GM21529 (cell line): ENCODE measurements around the gene PMIS2.

Source experiments
- ATAC-seq: cut with Tn5 transposase; IDR thresholded peaks from one replicate; pipeline ENCODE4 v1.9.1; 2021; ENCODE audit not compliant: unreplicated experiment

PMIS2 gene

GRCh38 chr19:35585848-35586247, at the start of gene PMIS2:
Gene PMIS2 (plus strand): TSS chr19:35586173. CDS start chr19:35586260, 87 bp downstream.
- ATAC-seq: no peak

- ATAC-seq: no peak
Observed at GRCh38 chr19:35539314-35539713, 46.7 kb upstream of the PMIS2 start.

DNA sequence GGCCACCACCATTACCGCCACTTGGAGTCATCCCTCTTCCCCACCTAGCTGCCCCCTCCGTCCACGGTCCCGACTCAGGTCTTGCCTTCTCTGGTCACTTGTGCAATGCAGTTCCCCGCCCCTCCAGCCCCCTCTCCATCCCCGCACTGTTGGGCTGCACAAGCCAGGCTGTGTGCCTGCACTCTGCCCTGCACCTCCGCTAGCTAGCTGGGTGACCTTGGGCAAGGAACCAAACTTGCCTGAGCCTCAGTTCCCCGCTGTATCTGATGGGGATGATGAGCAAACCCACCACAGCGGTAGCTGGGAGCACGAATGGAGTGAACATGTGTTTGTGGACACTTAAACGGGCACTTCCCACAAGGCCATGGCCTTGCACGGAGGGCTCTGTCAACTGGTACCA, 46.1 kb upstream of the PMIS2 start:
- no peak for ATAC-seq

- ATAC-seq: no peak
Observed at GRCh38 chr19:35540356-35540927, 45.5 kb upstream of the PMIS2 start.

DNA sequence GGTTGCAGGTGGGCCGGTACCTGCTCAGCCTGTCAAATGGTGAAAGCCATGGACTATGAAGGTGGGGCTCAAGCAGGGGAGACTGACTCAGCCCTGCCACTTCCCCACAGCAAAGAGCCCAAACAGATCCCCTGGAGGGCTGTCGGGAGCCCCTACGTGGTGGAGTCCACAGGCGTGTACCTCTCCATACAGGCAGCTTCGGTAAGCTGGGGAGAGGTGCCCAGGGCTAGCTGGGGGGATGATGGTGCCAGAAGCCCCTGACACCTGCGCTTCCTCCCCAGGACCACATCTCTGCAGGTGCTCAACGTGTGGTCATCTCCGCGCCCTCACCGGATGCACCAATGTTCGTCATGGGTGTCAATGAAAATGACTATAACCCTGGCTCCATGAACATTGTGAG, 43.8 kb upstream of the PMIS2 start:
- no peak for ATAC-seq

- no peak for ATAC-seq
Observed at GRCh38 chr19:35543280-35544109, 42.5 kb upstream of the PMIS2 start.

- no peak for ATAC-seq
Observed at GRCh38 chr19:35544110-35544802, 41.7 kb upstream of the PMIS2 start.

DNA sequence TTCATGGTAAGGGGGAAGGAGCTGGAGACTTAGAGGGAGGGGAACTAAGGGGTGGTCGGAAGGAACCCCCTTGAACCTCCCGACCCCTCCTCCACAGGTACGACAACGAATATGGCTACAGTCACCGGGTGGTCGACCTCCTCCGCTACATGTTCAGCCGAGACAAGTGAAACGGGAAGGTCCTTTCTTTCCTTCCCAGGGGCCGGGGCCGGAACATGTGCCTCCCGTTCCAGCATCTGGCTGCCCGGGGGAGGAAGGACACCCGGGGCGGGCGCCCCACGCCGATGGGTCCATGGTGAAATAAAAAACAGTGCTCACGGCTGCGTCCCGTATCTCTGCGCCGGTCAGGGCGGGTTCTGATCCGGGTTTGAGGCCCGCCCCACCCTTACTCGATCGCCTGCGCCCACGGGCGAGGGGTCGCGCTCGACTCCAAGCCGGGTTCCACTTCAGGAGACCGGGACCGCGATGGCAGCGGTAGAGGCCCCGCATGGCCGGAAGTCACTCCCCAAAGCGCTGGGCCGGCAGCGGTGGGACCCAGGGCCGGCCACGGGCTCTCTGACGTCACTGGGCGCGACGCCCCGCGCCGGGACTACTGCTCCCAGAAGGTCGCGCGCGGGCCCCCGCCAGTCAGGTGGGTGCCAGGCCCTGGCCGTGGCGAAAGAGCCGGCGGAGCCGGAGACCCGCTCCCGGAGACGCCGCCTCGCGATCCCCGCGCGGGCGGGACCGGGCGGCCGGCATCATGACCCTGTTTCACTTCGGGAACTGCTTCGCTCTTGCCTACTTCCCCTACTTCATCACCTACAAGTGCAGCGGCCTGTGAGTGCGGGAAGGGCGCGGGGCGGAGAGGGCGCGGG, 40.7 kb upstream of the PMIS2 start, which contains the start of gene TMEM147:
TMEM147 (plus strand) TSS at position 626 of the 854 bp plus-strand sequence; CDS start at position 740, 114 bp downstream.
- peak; percentile 78 for ATAC-seq

DNA sequence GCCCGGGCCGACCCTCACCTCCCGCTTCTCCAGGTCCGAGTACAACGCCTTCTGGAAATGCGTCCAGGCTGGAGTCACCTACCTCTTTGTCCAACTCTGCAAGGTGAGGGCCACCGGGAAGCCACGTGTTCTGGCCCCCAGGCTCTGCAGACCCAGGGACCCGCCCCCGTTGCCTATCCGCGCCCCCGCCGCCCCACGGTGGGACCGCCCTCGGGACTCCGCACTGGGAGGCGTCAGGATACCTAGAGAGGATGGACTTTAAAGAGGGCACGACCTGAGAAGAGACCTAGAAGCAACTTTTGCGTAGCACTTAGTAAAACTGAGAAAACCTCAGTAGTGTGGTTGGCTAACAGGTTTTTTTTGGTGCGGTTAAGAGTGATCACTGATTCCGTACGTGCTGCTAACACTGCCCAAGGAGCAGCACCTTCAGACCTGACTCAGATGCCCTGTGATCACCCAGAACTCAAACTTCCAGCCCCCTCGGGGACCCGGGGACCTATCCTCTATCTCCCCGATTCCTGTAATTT, 40.1 kb upstream of the PMIS2 start:
- peak; percentile 46 for ATAC-seq

DNA sequence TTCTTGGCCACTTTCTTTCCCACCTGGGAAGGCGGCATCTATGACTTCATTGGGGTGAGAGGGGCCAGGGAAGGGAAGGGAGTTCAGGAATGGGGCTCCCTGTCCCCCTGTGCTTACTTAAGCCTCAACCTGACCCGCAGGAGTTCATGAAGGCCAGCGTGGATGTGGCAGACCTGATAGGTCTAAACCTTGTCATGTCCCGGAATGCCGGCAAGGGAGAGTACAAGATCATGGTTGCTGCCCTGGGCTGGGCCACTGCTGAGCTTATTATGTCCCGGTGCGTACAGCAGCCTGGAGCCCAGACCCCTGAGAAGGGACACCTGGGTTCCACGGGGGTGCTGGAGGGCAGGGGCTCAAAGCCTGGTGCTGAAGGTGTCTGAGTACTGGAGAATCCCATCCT, 39.4 kb upstream of the PMIS2 start:
- no peak for ATAC-seq

DNA sequence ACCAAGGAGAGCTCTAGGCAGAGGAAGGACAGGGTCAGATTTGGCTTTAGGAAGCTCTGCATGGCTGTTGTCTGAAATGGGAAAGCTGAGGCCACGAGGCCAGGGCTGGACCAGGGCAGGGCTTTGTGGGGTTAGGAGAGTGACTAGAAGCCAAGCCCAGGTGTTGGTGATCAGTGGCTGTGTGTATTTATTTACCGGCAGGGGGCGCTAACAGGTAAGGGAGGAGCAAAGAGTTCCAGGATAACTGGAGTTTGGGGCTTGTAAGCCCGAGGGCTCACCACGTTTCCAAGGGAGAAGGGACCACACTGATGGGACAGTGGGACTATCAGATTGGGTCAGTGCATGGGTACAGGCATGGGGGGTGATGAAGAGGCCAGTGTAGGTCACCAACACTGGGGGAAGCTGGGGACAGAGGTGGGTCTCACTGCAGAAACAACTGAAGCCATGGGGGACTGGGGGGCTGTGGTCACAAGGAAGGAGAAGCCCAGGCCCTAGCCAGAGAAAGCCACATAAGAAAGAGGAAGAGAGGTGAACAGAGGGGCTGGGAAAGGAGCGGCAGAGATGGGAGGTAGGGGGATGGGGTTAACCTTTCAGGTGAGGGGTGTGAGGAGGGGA, 36.7 kb upstream of the PMIS2 start:
- no peak for ATAC-seq

- no peak for ATAC-seq
Observed at GRCh38 chr19:35549879-35550523, 36.0 kb upstream of the PMIS2 start.

- no peak for ATAC-seq
Observed at GRCh38 chr19:35551091-35551810, 34.7 kb upstream of the PMIS2 start.

DNA sequence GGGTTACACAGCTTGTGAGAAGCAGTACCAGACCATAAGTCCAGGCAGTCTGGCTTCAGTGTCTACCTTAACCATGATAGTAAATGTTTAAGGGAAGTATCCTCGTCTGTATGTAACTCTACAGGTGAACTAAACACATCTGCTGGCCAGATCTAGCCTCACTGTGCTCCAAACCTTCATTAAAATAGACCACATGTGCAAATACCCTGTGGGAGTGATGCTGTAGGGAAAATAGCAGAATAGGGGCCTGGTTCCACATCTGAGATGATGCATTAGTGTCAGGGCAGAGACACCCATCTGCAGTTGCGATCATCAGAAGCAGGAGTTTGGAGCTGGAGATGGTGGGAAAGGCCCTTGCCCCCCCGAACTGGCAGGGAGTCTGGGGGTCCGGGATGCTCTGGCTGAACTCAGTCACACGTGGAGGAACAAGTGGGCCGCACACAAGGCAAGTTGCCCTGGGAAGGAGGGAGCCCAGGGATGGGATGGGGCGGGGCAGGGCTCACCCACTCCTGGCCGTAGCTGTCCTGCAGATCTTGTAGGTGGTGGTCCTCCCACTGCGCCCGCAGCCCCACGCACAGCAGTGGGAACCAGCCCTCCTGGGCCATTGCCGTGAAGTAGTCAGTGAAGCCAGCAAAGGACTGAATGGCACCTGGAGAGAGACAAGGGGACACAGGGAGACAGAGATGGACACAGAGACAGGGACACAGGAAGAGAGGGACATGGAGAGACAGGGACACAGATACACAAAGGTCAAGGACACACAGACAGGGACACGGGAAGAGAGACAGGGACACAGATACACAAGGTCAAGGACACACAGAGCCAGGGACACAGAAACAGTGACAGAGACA, 33.2 kb upstream of the PMIS2 start:
- no peak for ATAC-seq

DNA sequence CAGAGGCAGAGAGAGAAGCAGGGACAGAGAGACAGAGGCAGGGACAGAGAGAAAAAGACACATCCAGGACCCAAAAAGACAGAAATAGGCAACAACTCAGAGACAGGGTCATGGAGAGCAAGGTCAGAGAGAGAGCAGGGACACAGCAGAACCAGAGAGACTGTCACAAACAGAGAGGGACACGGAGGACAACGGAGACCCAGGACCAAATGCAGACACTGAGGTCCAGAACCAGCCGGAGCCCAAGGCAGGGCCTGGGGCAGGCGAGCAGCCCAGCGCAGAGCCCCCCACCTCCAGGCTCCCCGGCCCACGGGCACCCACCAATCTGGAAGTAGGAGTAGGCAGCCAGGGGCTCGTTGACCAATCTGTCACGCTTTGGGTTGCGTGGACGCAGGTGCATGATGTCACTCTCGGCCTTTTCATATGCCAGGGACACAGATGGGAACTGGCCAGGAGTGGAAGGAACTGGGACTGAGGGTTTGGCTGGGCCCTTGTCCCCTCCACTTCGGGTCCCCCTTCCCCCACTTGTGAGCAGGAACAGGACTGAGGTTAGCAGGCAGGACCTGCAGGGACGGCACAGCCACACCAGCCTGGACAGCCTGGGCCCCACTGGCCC, 32.5 kb upstream of the PMIS2 start:
- no peak for ATAC-seq

DNA sequence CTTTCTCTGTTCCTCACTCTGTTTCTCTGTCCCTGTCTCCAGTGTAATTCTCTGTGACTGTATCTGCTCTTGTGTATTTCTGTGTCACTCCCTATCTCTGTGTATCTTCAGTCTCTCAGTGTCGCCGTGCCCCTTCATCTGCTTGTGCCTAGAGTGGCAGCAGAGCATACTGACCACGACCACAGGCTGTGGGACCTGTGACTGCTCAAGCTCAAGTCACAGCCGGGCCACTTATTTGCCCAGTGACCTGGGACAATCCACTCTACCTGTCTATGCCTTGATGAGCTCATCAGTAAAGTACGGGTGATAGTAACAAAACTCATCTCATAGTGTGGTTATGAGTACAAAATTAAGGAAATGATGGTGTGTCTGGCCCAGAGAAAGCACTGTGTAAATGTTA, 31.9 kb upstream of the PMIS2 start:
- no peak for ATAC-seq

GRCh38 chr19:35555301-35556005, 30.5 kb upstream of the PMIS2 start:
- no peak for ATAC-seq
